ENCODE results near the gene KIF12. TPM values are rescaled to one million over a fixed set of nuclear protein-coding genes. Genes with fewer than 3 reads are reported as not detected.
"Not testable (repeated sequence)": the region's sequence is repeated elsewhere in the genome, so short reads cannot be mapped to it uniquely, and the experiment has no call there.

The KIF12 gene
- total RNA-seq, 1 donor from 2014 or later = not detected

- TF ChIP-seq, protein P1, sequence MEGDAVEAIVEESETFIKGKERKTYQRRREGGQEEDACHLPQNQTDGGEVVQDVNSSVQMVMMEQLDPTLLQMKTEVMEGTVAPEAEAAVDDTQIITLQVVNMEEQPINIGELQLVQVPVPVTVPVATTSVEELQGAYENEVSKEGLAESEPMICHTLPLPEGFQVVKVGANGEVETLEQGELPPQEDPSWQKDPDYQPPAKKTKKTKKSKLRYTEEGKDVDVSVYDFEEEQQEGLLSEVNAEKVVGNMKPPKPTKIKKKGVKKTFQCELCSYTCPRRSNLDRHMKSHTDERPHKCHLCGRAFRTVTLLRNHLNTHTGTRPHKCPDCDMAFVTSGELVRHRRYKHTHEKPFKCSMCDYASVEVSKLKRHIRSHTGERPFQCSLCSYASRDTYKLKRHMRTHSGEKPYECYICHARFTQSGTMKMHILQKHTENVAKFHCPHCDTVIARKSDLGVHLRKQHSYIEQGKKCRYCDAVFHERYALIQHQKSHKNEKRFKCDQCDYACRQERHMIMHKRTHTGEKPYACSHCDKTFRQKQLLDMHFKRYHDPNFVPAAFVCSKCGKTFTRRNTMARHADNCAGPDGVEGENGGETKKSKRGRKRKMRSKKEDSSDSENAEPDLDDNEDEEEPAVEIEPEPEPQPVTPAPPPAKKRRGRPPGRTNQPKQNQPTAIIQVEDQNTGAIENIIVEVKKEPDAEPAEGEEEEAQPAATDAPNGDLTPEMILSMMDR (conservative IDR thresholded peaks at IDR 0.05) = no peak
- Mint-ChIP-seq H3K27me3 (ENCODE audit: low read depth) (no peaks in the 10 kb centered on the region), H3K4me3 (no peak overlapping the region), H3K36me3 (ENCODE audit: low read depth) (no peaks in the 10 kb centered on the region), H3K4me1 (no peaks in the 10 kb centered on the region), H3K9me3 (no peaks in the 10 kb centered on the region), H3K27ac (ENCODE audit: unreplicated experiment) (no peak overlapping the region)
- no peak for DNase-seq (ENCODE audit: low read depth, low spot score)
Measured at GRCh38 chr9:114085387-114085789, 13.7 kb downstream of the KIF12 start.

DNA sequence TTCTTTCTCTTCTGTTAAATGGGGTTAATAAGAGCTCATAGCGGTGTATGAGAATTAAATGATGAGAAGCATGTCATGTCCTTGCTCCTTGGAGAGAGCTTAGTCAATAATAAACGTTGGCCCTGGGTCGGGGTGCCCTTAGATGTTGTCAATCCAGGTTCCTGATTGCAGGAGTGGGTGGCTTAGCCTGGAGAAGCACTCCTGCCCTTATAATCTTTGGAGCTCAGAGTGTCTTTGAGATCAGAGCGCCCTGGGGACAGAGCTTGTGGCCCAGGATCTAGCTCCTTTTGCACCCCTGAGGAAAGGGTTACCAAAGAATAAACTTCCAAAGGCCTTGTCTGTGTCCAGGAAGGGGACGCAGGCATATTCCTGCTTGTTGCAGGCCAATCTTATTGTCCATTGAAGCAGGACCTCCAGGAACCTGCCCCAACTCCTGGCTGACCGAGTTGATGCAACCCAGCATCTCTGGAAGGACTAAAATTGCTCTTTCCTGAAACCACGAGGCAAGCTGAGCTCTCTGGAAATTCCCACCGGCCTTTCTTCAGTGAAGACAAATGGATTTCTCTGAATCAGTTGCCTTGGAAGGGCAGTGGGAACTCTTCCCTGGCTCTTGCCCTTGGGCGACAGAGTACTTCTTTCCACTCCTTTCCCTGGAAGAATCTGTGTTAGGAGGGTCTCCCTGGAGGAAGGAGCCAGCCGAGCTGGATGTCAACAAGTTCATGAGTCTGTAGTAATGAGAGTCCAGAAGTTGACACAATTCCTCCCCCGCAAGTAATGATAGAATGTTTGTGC, 14.6 kb downstream of the KIF12 start:
- H3K4me3 Mint-ChIP-seq = no peak overlapping the region
- H3K9me3 Mint-ChIP-seq = no peaks in the 10 kb centered on the region
- no peaks in the 10 kb centered on the region for H3K27me3 Mint-ChIP-seq (ENCODE audit: low read depth)
- no peak overlapping the region for H3K27ac Mint-ChIP-seq (ENCODE audit: unreplicated experiment)
- TF ChIP-seq, protein P1 (conservative IDR thresholded peaks at IDR 0.05) = no peak
- DNase-seq (ENCODE audit: low read depth, low spot score) = no peak
- H3K4me1 Mint-ChIP-seq = no peaks in the 10 kb centered on the region
- no peaks in the 10 kb centered on the region for H3K36me3 Mint-ChIP-seq (ENCODE audit: low read depth)

- H3K27me3 Mint-ChIP-seq (ENCODE audit: low read depth) = no peaks in the 10 kb centered on the region
- H3K9me3 Mint-ChIP-seq = no peaks in the 10 kb centered on the region
- H3K4me3 Mint-ChIP-seq = no peak overlapping the region
- no peaks in the 10 kb centered on the region for H3K36me3 Mint-ChIP-seq (ENCODE audit: low read depth)
- H3K27ac Mint-ChIP-seq (ENCODE audit: unreplicated experiment) = no peak overlapping the region
- DNase-seq (ENCODE audit: low read depth, low spot score) = no peak
- H3K4me1 Mint-ChIP-seq = no peaks in the 10 kb centered on the region
- TF ChIP-seq, protein P1 (conservative IDR thresholded peaks at IDR 0.05) = no peak
Measured at GRCh38 chr9:114083666-114084065, 15.4 kb downstream of the KIF12 start.

DNA sequence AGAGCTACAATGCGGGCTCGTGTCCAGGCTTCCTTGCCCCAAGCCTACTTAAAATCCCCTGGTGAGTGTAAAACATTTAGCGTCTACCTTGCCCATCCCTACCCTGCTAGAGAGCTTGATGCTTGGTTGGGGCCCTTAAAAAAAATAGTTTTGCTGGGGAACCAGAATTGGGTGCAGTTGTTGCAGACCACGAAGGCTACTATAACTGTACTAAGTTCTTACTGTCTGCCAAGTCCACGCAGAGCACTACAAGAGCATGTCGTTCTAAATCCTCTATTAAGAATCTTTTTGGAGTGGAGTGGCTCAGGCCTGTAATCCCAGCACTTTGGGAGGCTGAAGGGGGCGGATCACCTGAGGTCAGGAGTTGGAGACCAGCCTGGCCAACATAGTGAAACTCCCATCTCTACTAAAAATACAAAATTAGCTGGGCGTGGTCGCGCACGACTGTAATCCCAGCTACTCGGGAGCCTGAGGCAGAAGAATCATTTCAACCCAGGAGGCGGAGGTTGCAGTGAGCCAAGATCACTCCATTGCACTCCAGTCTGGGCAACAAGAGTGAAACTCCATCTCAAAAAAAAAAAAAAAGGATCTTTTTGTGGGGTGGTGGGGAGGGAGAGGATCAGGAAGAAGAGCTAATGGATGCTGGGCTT, 16.2 kb downstream of the KIF12 start:
- H3K4me1 Mint-ChIP-seq; H3K27me3 Mint-ChIP-seq (ENCODE audit: low read depth); H3K27ac Mint-ChIP-seq (ENCODE audit: unreplicated experiment): not testable (repeated sequence)

GRCh38 chr9:114082017-114082762, 16.9 kb downstream of the KIF12 start:
- TF ChIP-seq, protein P1 (conservative IDR thresholded peaks at IDR 0.05) = peak; percentile 91
- H3K27me3 Mint-ChIP-seq (ENCODE audit: low read depth) = no peaks in the 10 kb centered on the region
- DNase-seq (ENCODE audit: low read depth, low spot score) = peak; percentile 98
- no peak overlapping the region for H3K27ac Mint-ChIP-seq (ENCODE audit: unreplicated experiment)
- H3K36me3 Mint-ChIP-seq (ENCODE audit: low read depth) = no peaks in the 10 kb centered on the region
- no peaks in the 10 kb centered on the region for H3K9me3 Mint-ChIP-seq
- peaks cover 3% of the 10 kb centered on the region for H3K4me1 Mint-ChIP-seq
- no peak overlapping the region for H3K4me3 Mint-ChIP-seq

More for the DNA sequence above, 16.2 kb downstream of the KIF12 start:
- not testable (repeated sequence) for H3K9me3 Mint-ChIP-seq; DNase-seq (ENCODE audit: low read depth, low spot score); H3K36me3 Mint-ChIP-seq (ENCODE audit: low read depth); H3K4me3 Mint-ChIP-seq

Data from neural crest cell (in vitro differentiated cells).